CD4-positive, alpha-beta T cell treated with Interleukin-4 for 1 hour (primary cell): Measurements from ENCODE around the gene KLK7.
"Not testable (repeated sequence)": the region's sequence is repeated elsewhere in the genome, so short reads cannot be mapped to it uniquely, and the experiment has no call there.

Source experiments
- DNase-seq, 2 donors: peaks; one replicate each; pipeline ENCODE4 v3.0.0-alpha.2; 2020 to 2022

KLK7 gene

GRCh38 chr19:50974702-50975556 lies 8.8 kb downstream of the KLK7 start:
- DNase-seq = no peak

- no peak for DNase-seq
These were observed 10.8 kb downstream of the KLK7 start for GRCh38 chr19:50972795-50973376.

GRCh38 chr19:50969810-50970209 lies 13.9 kb downstream of the KLK7 start:
- not testable (repeated sequence) for DNase-seq

GRCh38 chr19:50969413-50969760 lies 14.3 kb downstream of the KLK7 start, which contains the start of gene KLK6:
KLK6 (minus strand) TSS chr19:50969591; CDS start chr19:50968104, 1,487 bp downstream.
- no peak for DNase-seq

GRCh38 chr19:50968716-50969412 lies 14.9 kb downstream of the KLK7 start:
- no peak for DNase-seq

- DNase-seq = no peak
These were observed 15.6 kb downstream of the KLK7 start for GRCh38 chr19:50967929-50968715.

- no peak for DNase-seq
These were observed 19.5 kb downstream of the KLK7 start for GRCh38 chr19:50964266-50964665.

- DNase-seq = no peak
These were observed 20.3 kb downstream of the KLK7 start for GRCh38 chr19:50963381-50963780.

GRCh38 chr19:50962245-50962644 lies 21.5 kb downstream of the KLK7 start:
- no peak for DNase-seq

- no peak for DNase-seq
These were observed 23.8 kb downstream of the KLK7 start for GRCh38 chr19:50959731-50960500.

- no peak for DNase-seq
These were observed 26.1 kb downstream of the KLK7 start for GRCh38 chr19:50957587-50957986.

- DNase-seq = no peak
These were observed 30.8 kb downstream of the KLK7 start, which contains the start of gene KLK5 for GRCh38 chr19:50952910-50953309. KLK5 (minus strand) TSS chr19:50953038; CDS start chr19:50952657, 381 bp downstream.

- no peak for DNase-seq
These were observed 33.9 kb downstream of the KLK7 start for GRCh38 chr19:50949861-50950260.

- no peak for DNase-seq
These were observed 36.6 kb downstream of the KLK7 start for GRCh38 chr19:50947123-50947522.

- DNase-seq = no peak
These were observed 38.9 kb downstream of the KLK7 start for GRCh38 chr19:50944795-50945194.

GRCh38 chr19:50943074-50943828 lies 40.5 kb downstream of the KLK7 start:
- no peak for DNase-seq

- no peak for DNase-seq
These were observed 44.1 kb downstream of the KLK7 start for GRCh38 chr19:50939596-50939995.

GRCh38 chr19:50933640-50934039 lies 50.1 kb downstream of the KLK7 start:
- no peak for DNase-seq

- DNase-seq = no peak
These were observed 51.0 kb downstream of the KLK7 start for GRCh38 chr19:50932690-50933083.

- no peak for DNase-seq
These were observed 51.6 kb downstream of the KLK7 start for GRCh38 chr19:50932018-50932689.

- DNase-seq = no peak
These were observed 52.7 kb downstream of the KLK7 start for GRCh38 chr19:50931023-50931422.
